Endothelial cell of umbilical vein (primary cell): Measurements from ENCODE around the gene AMFR. TPM values are rescaled to one million over a fixed set of nuclear protein-coding genes. Genes with fewer than 3 reads are reported as not detected.

Experiments used
- BruUV-seq: library from RNA; stranded (reverse); fragments of 400-500 nt; replicated peaks from 2 replicates; lab custom pipeline; 2021; lab: Mats Ljungman, UMichigan
- CTCF ChIA-PET: fragments of 300-600, 350-600 bp; sonication (Branson Sonifier 250); formaldehyde crosslinking; loops from one replicate; lab custom pipeline; 2021; ENCODE audit warnings: antibody characterized with exemption, inconsistent platforms; lab: Charles Lee
- POLR2A ChIA-PET: fragments of 300-600, 350-600 bp; sonication (Branson Sonifier 250); formaldehyde crosslinking; loops from one replicate; lab custom pipeline; 2021; ENCODE audit warnings: antibody characterized with exemption, inconsistent platforms; lab: Charles Lee
- DNase-seq: peaks from one replicate; pipeline ENCODE4 v3.0.0-alpha.2; 2011; ENCODE audit warnings: low read depth, low spot score
- FAIRE-seq: peaks from 2 replicates; lab custom pipeline; 2011; peaks lifted over from hg19 to GRCh38; lab: Jason Lieb, UNC
- H2AFZ ChIP-seq: 2 replicates; pipeline ENCODE4 v1.6.0; 2012; ENCODE audit warnings: low read depth, low read length, control low read depth, inconsistent platforms
- H3K27ac ChIP-seq: 2 replicates; pipeline ENCODE4 v1.5.1; 2011; ENCODE audit warnings: low read depth, mild to moderate bottlenecking, control low read depth, low read length, moderate library complexity; ENCODE audit not compliant: insufficient read depth
- H3K27me3 ChIP-seq, 2 experiments: 2 replicates each; pipeline versions ENCODE4 v1.6.0 to v1.6.1; 2011; ENCODE audit warnings: low read length in 2 of 2, mixed read lengths in 1 of 2; ENCODE audit not compliant: control insufficient read depth in 2 of 2, insufficient read depth in 2 of 2
- H3K36me3 ChIP-seq, 2 experiments: 2 replicates in 1 of 2; 3 replicates in 1 of 2; pipeline ENCODE4 v1.5.1; 2011; ENCODE audit warnings: low read length in 2 of 2, mild to moderate bottlenecking in 1 of 2, moderate library complexity in 1 of 2; ENCODE audit not compliant: control insufficient read depth in 2 of 2, insufficient read depth in 2 of 2; ENCODE audit errors: extremely low read depth in 1 of 2
- H3K4me1 ChIP-seq: 3 replicates; pipeline ENCODE4 v1.5.1; 2011; ENCODE audit warnings: mild to moderate bottlenecking, low read length; ENCODE audit not compliant: control insufficient read depth, insufficient read depth; ENCODE audit errors: extremely low read depth
- H3K4me2 ChIP-seq: 2 replicates; pipeline ENCODE4 v1.6.1; 2011; ENCODE audit warnings: low read length, control low read depth, mixed read lengths; ENCODE audit not compliant: insufficient read depth
- H3K4me3 ChIP-seq, 3 experiments: fragments of 200-600 bp in 1 of 3; sonication (generic), shearing (Covaris generic) in 1 of 3; replicated peaks in 1 of 3; 2 replicates each; pipeline ENCODE4 v1.5.1; 2011 to 2016; ENCODE audit warnings: control low read depth in 3 of 3, low read length in 3 of 3, mild to moderate bottlenecking in 2 of 3, inconsistent platforms in 1 of 3, low read depth in 1 of 3, moderate library complexity in 1 of 3; ENCODE audit not compliant: insufficient read depth in 1 of 3
- H3K79me2 ChIP-seq: 2 replicates; pipeline ENCODE4 v1.6.0; 2012; ENCODE audit warnings: low read length, inconsistent platforms; ENCODE audit not compliant: control insufficient read depth, insufficient read depth
- H3K9ac ChIP-seq: replicated peaks from 2 replicates; pipeline ENCODE3; 2011; ENCODE audit warnings: low read length, control low read depth; ENCODE audit not compliant: insufficient read depth; ENCODE audit errors: extremely low read depth
- H3K9me1 ChIP-seq: replicated peaks from 3 replicates; pipeline ENCODE4 v1.6.0; 2011; ENCODE audit warnings: mild to moderate bottlenecking, low read length; ENCODE audit not compliant: control insufficient read depth, insufficient read depth; ENCODE audit errors: extremely low read depth
- H3K9me3 ChIP-seq: replicated peaks from 2 replicates; pipeline ENCODE4 v1.5.1; 2012; ENCODE audit warnings: low read length, inconsistent platforms; ENCODE audit not compliant: control insufficient read depth, insufficient read depth
- H4K20me1 ChIP-seq: replicated peaks from 2 replicates; pipeline ENCODE3; 2011; ENCODE audit warnings: mild to moderate bottlenecking, low read length; ENCODE audit not compliant: control insufficient read depth, insufficient read depth; ENCODE audit errors: extremely low read depth
- EZH2 ChIP-seq: IDR thresholded peaks from 2 replicates; pipeline ENCODE4 v1.6.1; 2012; ENCODE audit warnings: borderline replicate concordance, low read depth, mild to moderate bottlenecking, moderate library complexity, low read length, inconsistent platforms; ENCODE audit not compliant: severe bottlenecking
- FOS ChIP-seq: IDR thresholded peaks from 2 replicates; pipeline ENCODE4 v1.6.1; 2011; ENCODE audit warnings: mild to moderate bottlenecking, low read length, moderate library complexity, borderline replicate concordance; ENCODE audit not compliant: insufficient read depth
- GATA2 ChIP-seq: IDR thresholded peaks from 2 replicates; pipeline ENCODE4 v1.7.0; 2011; ENCODE audit warnings: low read depth, mild to moderate bottlenecking, moderate library complexity, mixed read lengths, low read length; ENCODE audit not compliant: insufficient read length, insufficient read depth
- JUN ChIP-seq: IDR thresholded peaks from 2 replicates; pipeline ENCODE4 v1.6.1; 2011; ENCODE audit warnings: borderline replicate concordance, low read depth; ENCODE audit not compliant: insufficient read length, insufficient read depth
- MYC ChIP-seq: IDR thresholded peaks from one replicate; pipeline ENCODE4 v1.6.1; 2011; ENCODE audit warnings: mild to moderate bottlenecking, low read depth, low read length
- POLR2A ChIP-seq: IDR thresholded peaks from 2 replicates; pipeline ENCODE4 v1.6.1; 2012; ENCODE audit warnings: low read depth, mild to moderate bottlenecking, control low read depth, low read length
- POLR2AphosphoS5 ChIP-seq: IDR thresholded peaks from 2 replicates; pipeline ENCODE4 v1.6.1; 2012; ENCODE audit warnings: low read depth, mild to moderate bottlenecking, control low read depth, low read length, moderate library complexity; ENCODE audit not compliant: insufficient read depth
- dilution Hi-C: fragments of 300-500 bp; cut with MboI; formaldehyde crosslinking; loops from one replicate; pipeline ENCODE4 v1.15.0; 2019; ENCODE audit warnings: low sequenced_read_pairs; ENCODE audit not compliant: extremely low pct_ligation_motif_present
- intact Hi-C: fragments of 100-400 bp; cut with micrococcal nuclease; formaldehyde crosslinking; loops from one replicate; pipeline ENCODE4 v1.10.0; 2022
- polyA plus RNA-seq, 4 experiments: library from polyadenylated mRNA; depleted of rRNA in 3 of 4; stranded (reverse) in 3 of 4; unstranded in 1 of 4; fragments of >200 nt; gene quantifications; 2 replicates each; pipeline versions ENCODE4 v1.2.1 to v1.2.3, GENCODE V29; 2011 to 2012; ENCODE audit warnings: missing spikeins in 1 of 4
- total RNA-seq: library from RNA; stranded (reverse); gene quantifications from 2 replicates; pipeline ENCODE4 v1.2.3, GENCODE V29; 2021
- TF ChIP-seq, protein P1 (sequence below), 2 donors: IDR thresholded peaks; 1 replicate in 1 of 2; 2 replicates in 1 of 2; pipeline ENCODE4 v1.5.1; 2011; ENCODE audit warnings: low read length in 2 of 2, mild to moderate bottlenecking in 2 of 2, moderate library complexity in 2 of 2, control low read depth in 1 of 2, inconsistent platforms in 1 of 2, low read depth in 1 of 2; ENCODE audit not compliant: insufficient read depth in 1 of 2; ENCODE audit errors: extremely low read depth in 1 of 2
- TF ChIP-seq, protein P2 (sequence below): IDR thresholded peaks from 2 replicates; pipeline ENCODE4 v1.6.1; 2011; ENCODE audit not compliant: insufficient read depth, insufficient read length

AMFR gene
- total and polyA plus RNA-seq, 2 donors (not counting 3 experiments of a cell fraction or from before 2014, with no cell fraction given) = 66.5 to 71.7 TPM

DNA sequence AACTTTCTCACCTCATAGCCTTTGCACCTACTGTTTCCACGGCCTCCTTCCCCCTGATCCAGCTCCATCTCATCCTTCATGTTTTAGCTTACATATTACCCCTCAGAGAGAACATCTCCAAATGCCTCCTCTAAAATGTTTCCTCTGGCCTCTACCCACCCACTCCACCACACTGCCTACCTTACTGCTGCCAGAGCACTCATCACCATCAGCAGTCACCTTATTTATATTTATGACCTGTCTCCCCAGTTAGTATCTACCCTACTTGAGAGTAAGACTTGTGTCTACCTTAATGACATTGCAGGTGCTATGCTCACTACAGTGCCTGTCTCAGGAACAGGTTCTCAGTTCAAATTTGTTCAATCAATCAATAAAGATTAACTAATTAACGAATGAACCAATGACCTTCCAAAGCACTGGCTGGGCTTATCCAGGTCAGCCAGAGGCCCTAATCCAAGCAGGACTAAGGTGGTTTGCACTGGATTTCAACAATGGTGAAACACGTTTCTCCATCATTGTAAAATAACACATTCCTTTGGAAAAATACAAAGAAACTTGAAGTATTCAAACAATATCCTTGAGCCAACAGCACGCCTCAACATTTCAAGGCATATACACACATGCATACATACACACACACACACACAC lies 41.1 kb downstream of the AMFR start:
- intact Hi-C loops = no loop called here
- ChIA-PET CTCF (interaction anchor here (1.5 kb wide), 1 partner anchor 13 kb away, joined by 5 read pairs; no protein-coding TSS in a partner anchor), POLR2A (no interaction called here)
- no TSS peak for BruUV-seq
- DNase-seq (no peak), FAIRE-seq (no peak)
- Histone ChIP-seq H3K79me2 (no peaks in the 10 kb centered on the region), H3K9ac (no peak overlapping the region), H2AFZ (no peak overlapping the region), H3K36me3 (peaks cover 3 to 20% of the 10 kb centered on the region in 2 experiments), H3K4me2 (no peak overlapping the region), H3K27me3 (no peaks in the 10 kb centered on the region), H3K4me1 (no peaks in the 10 kb centered on the region), H3K9me1 (no peaks in the 10 kb centered on the region), H4K20me1 (no peaks in the 10 kb centered on the region), H3K4me3 (no peak overlapping the region), H3K9me3 (peaks cover 6% of the 10 kb centered on the region), H3K27ac (no peak overlapping the region)
- no peak for TF ChIP-seq MYC
- TF ChIP-seq POLR2AphosphoS5 = no peak
- TF ChIP-seq, protein P1, sequence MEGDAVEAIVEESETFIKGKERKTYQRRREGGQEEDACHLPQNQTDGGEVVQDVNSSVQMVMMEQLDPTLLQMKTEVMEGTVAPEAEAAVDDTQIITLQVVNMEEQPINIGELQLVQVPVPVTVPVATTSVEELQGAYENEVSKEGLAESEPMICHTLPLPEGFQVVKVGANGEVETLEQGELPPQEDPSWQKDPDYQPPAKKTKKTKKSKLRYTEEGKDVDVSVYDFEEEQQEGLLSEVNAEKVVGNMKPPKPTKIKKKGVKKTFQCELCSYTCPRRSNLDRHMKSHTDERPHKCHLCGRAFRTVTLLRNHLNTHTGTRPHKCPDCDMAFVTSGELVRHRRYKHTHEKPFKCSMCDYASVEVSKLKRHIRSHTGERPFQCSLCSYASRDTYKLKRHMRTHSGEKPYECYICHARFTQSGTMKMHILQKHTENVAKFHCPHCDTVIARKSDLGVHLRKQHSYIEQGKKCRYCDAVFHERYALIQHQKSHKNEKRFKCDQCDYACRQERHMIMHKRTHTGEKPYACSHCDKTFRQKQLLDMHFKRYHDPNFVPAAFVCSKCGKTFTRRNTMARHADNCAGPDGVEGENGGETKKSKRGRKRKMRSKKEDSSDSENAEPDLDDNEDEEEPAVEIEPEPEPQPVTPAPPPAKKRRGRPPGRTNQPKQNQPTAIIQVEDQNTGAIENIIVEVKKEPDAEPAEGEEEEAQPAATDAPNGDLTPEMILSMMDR (IDR thresholded peaks at IDR 0.05; ENCODE audit: extremely low read depth in 1 of 2, insufficient read depth in 1 of 2, low read depth in 1 of 2, low read length in 2 of 2) = no peak
- dilution Hi-C loops = no loop called here

DNA sequence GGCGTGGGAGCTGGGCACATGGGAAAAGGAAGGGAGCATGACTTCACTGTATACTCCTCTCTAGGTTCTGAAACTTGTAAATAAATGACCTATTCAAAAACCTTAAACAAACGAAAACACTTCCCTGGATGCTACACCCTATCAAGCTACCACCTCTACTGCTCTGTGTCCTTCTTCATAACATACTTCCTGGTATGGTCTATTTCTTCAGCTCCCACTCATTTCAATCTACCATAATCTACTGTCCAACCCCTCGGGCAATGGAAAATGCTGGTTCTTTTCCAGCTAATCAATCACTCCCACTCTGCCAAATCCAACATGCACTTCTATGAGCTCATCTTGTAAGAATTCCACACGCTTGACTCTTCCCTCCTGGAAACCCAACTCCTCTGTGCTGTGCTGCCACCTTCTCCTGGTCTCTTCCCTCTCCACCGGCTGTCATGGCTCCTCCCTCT lies 42.4 kb downstream of the AMFR start:
- peaks cover 6% of the 10 kb centered on the region for H3K9me3 ChIP-seq
- H2AFZ ChIP-seq = no peak overlapping the region
- H3K9ac ChIP-seq = no peak overlapping the region
- intact Hi-C loops (no loop called here), dilution Hi-C loops (no loop called here)
- H3K79me2 ChIP-seq = no peaks in the 10 kb centered on the region
- H3K4me3 ChIP-seq = no peak overlapping the region
- DNase-seq (no peak), FAIRE-seq (no peak)
- ChIA-PET POLR2A (no interaction called here), CTCF (interaction anchor here (1.5 kb wide), 1 partner anchor 12 kb away, joined by 5 read pairs; no protein-coding TSS in a partner anchor)
- H3K36me3 ChIP-seq = peaks cover 3 to 18% of the 10 kb centered on the region in 2 experiments
- H4K20me1 ChIP-seq = no peaks in the 10 kb centered on the region
- no peaks in the 10 kb centered on the region for H3K9me1 ChIP-seq
- no peak overlapping the region for H3K4me2 ChIP-seq
- no peaks in the 10 kb centered on the region for H3K27me3 ChIP-seq
- no TSS peak for BruUV-seq
- H3K4me1 ChIP-seq = no peaks in the 10 kb centered on the region
- no peak overlapping the region for H3K27ac ChIP-seq
- TF ChIP-seq, protein P1 (IDR thresholded peaks at IDR 0.05; ENCODE audit: extremely low read depth in 1 of 2, insufficient read depth in 1 of 2, low read depth in 1 of 2, low read length in 2 of 2) = no peak
- no peak for TF ChIP-seq MYC
- TF ChIP-seq GATA2 = no peak
- no peak for TF ChIP-seq JUN
- TF ChIP-seq POLR2A = no peak
- TF ChIP-seq EZH2 = no peak
- TF ChIP-seq, protein P2, sequence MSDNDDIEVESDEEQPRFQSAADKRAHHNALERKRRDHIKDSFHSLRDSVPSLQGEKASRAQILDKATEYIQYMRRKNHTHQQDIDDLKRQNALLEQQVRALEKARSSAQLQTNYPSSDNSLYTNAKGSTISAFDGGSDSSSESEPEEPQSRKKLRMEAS = no peak
- no peak for TF ChIP-seq FOS
- no peak for TF ChIP-seq POLR2AphosphoS5
